GM12872 (cell line): ENCODE data around the gene TLK2.

ENCODE experiments used
- CTCF ChIP-seq: IDR thresholded peaks from 3 replicates; pipeline ENCODE4 v1.5.1; 2011; ENCODE audit warnings: low read depth, mild to moderate bottlenecking, low read length, moderate library complexity; ENCODE audit not compliant: insufficient read depth

Gene TLK2

GRCh38 chr17:62614142-62614541 lies 135.5 kb downstream of the TLK2 start:
- no peak for TF ChIP-seq CTCF

GRCh38 chr17:62615503-62615902 lies 136.9 kb downstream of the TLK2 start:
- no peak for TF ChIP-seq CTCF

GRCh38 chr17:62616993-62617893 lies 138.6 kb downstream of the TLK2 start:
- no peak for TF ChIP-seq CTCF

GRCh38 chr17:62617894-62618472 lies 139.4 kb downstream of the TLK2 start:
- no peak for TF ChIP-seq CTCF

GRCh38 chr17:62618647-62619416 lies 140.2 kb downstream of the TLK2 start:
- TF ChIP-seq CTCF = no peak

- TF ChIP-seq CTCF = no peak
These were observed 141.0 kb downstream of the TLK2 start for GRCh38 chr17:62619417-62620155.
